K562 (cell line): ENCODE measurements around the gene RPS2. TPM values are rescaled to one million over a fixed set of nuclear protein-coding genes. Genes with fewer than 3 reads are reported as not detected.

Source experiments
- ARHGAP35 ChIP-seq: fragments of 450-650 bp; IDR thresholded peaks from 2 replicates; pipeline ENCODE4 v1.6.1; 2018; ENCODE audit not compliant: partially characterized antibody
- ATF3 ChIP-seq, 2 experiments: fragments of 450-650 bp in 1 of 2; sonication (generic) in 1 of 2; formaldehyde crosslinking in 1 of 2; IDR thresholded peaks in 1 of 2; conservative IDR thresholded peaks in 1 of 2; 2 replicates each; pipeline versions ENCODE4 v1.6.1 to v1.8.1; 2016 to 2023; ENCODE audit warnings: mild to moderate bottlenecking in 2 of 2, moderate library complexity in 2 of 2, inconsistent platforms in 1 of 2, missing genetic modification reagents in 1 of 2
- CHD1 ChIP-seq: fragments of 200-600 bp; sonication (generic); IDR thresholded peaks from one replicate; pipeline ENCODE4 v1.6.1; 2012; ENCODE audit warnings: mild to moderate bottlenecking, moderate library complexity, low read length, inconsistent platforms
- CLOCK ChIP-seq: fragments of 250-450 bp; sonication (Bioruptor Pico); IDR thresholded peaks from 2 replicates; pipeline ENCODE4 v1.4.0; 2020; ENCODE audit warnings: mild to moderate bottlenecking, moderate library complexity, borderline replicate concordance
- FOXK1 ChIP-seq: sonication (generic); formaldehyde crosslinking; IDR thresholded peaks from 2 replicates; pipeline ENCODE4 v1.8.0; 2022; ENCODE audit warnings: missing genetic modification reagents, mild to moderate bottlenecking, borderline replicate concordance
- GATA2 ChIP-seq: sonication (generic); formaldehyde crosslinking; IDR thresholded peaks from 2 replicates; pipeline ENCODE4 v1.4.0; 2020; ENCODE audit warnings: mild to moderate bottlenecking, missing genetic modification reagents
- GTF2E2 ChIP-seq: fragments of 200-800 bp; sonication (Bioruptor generic); IDR thresholded peaks from 2 replicates; pipeline ENCODE4 v1.6.1; 2016; ENCODE audit warnings: missing genetic modification characterization, missing compliant biosample characterization
- IRF1 ChIP-seq: sonication (generic); formaldehyde crosslinking; IDR thresholded peaks from 2 replicates; pipeline ENCODE4 v1.8.0; 2022; ENCODE audit warnings: missing genetic modification reagents, mild to moderate bottlenecking, borderline replicate concordance
- MEIS2 ChIP-seq: fragments of 450-650 bp; IDR thresholded peaks from 2 replicates; pipeline ENCODE4 v1.6.1; 2014; ENCODE audit warnings: mild to moderate bottlenecking; ENCODE audit not compliant: partially characterized antibody
- RAD51 ChIP-seq: fragments of 450-650 bp; IDR thresholded peaks from 2 replicates; pipeline ENCODE4 v1.7.1; 2016; ENCODE audit warnings: low read depth, mild to moderate bottlenecking, borderline replicate concordance
- TAL1 ChIP-seq: fragments of 450-650 bp; IDR thresholded peaks from 2 replicates; pipeline ENCODE4 v1.6.1; 2016; ENCODE audit warnings: mild to moderate bottlenecking
- ZKSCAN3 ChIP-seq: fragments of 250-450 bp; sonication (Bioruptor Pico); IDR thresholded peaks from 2 replicates; pipeline ENCODE4 v1.4.0; 2020
- ZNF778 ChIP-seq: fragments of 450-650 bp; formaldehyde crosslinking; IDR thresholded peaks from 2 replicates; pipeline ENCODE4 v1.4.0; 2020; ENCODE audit warnings: mild to moderate bottlenecking, moderate library complexity
- polyA plus RNA-seq, 8 experiments: library from polyadenylated mRNA; depleted of rRNA in 4 of 8; stranded (reverse) in 5 of 8; unstranded in 3 of 8; fragments of >200 nt; fragmentation: Nextera tagmentation in 2 of 8; fragmentation: Illumina TruSeq in 1 of 8; extraction: Ambion mirVana in 2 of 8; extraction: Trizol in 1 of 8; gene quantifications; 2 replicates each; pipeline versions ENCODE4 v1.2.1 to v1.2.3, GENCODE V29; 2011 to 2014; ENCODE audit warnings: inconsistent platforms in 1 of 8, missing spikeins in 1 of 8
- total RNA-seq, 7 experiments: library from RNA; depleted of rRNA in 6 of 7; stranded (reverse); fragments of >200 nt in 6 of 7; fragmentation: Illumina TruSeq in 2 of 7; extraction: Trizol in 2 of 7; gene quantifications; 2 replicates each; pipeline versions ENCODE4 v1.2.1 to v1.2.3, GENCODE V29; 2011 to 2021; ENCODE audit warnings: low replicate concordance in 1 of 7
- TF ChIP-seq, protein P1 (sequence below): sonication (generic); formaldehyde crosslinking; IDR thresholded peaks from 2 replicates; pipeline ENCODE4 v1.8.1; 2023; ENCODE audit warnings: mild to moderate bottlenecking, missing genetic modification reagents
- TF ChIP-seq, protein P2 (sequence below): IDR thresholded peaks from 2 replicates; pipeline ENCODE4 v1.6.1; 2016; ENCODE audit warnings: missing genetic modification characterization, missing compliant biosample characterization
- TF ChIP-seq, protein P3 (sequence below): sonication (generic); formaldehyde crosslinking; IDR thresholded peaks from 2 replicates; pipeline ENCODE4 v1.8.0; 2022; ENCODE audit warnings: mild to moderate bottlenecking, missing genetic modification reagents, borderline replicate concordance

Gene RPS2
- total and polyA plus RNA-seq, 9 of the 15 experiments (the other 6 are each of a cell fraction or from before 2014, with no cell fraction given): 834 to 4,794 (median 3,793) TPM

DNA sequence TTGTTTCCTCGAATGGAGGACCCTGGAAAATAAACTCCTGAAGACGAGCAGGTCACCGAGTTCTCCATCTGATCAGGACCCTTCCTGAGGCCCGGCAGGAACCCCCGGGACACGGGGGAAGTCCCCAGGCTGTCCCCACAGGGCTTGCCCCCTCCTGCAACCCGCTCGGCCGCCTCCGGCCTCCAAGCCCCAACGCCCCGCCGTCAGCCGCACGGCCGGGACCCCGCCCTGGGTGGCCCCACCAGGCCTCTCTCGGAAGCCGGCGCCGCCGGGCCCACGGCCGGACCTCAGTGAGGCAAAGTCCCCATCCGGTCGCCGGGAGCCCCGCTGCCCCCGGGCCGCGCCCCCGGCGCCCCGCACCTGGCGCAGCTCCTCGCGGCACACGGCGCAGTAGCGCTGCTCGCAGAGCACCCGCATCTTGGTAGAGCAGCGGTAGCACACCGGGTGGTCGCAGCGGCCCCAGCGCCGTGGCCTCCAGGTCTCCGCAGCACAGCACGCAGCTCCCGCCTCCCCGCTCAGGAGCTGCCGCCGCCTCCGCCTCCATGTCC is 44.6 kb upstream of the RPS2 start (continued):
- TF ChIP-seq CLOCK (CRISPR knock-in tag): no peak
- TF ChIP-seq GTF2E2 (tag): no peak
- TF ChIP-seq MEIS2: no peak
- TF ChIP-seq ZNF778 (CRISPR knock-in tag): no peak
- TF ChIP-seq, protein P1, sequence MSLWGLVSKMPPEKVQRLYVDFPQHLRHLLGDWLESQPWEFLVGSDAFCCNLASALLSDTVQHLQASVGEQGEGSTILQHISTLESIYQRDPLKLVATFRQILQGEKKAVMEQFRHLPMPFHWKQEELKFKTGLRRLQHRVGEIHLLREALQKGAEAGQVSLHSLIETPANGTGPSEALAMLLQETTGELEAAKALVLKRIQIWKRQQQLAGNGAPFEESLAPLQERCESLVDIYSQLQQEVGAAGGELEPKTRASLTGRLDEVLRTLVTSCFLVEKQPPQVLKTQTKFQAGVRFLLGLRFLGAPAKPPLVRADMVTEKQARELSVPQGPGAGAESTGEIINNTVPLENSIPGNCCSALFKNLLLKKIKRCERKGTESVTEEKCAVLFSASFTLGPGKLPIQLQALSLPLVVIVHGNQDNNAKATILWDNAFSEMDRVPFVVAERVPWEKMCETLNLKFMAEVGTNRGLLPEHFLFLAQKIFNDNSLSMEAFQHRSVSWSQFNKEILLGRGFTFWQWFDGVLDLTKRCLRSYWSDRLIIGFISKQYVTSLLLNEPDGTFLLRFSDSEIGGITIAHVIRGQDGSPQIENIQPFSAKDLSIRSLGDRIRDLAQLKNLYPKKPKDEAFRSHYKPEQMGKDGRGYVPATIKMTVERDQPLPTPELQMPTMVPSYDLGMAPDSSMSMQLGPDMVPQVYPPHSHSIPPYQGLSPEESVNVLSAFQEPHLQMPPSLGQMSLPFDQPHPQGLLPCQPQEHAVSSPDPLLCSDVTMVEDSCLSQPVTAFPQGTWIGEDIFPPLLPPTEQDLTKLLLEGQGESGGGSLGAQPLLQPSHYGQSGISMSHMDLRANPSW: no peak
- no peak for TF ChIP-seq ARHGAP35
- TF ChIP-seq TAL1: no peak
- TF ChIP-seq, protein P2, sequence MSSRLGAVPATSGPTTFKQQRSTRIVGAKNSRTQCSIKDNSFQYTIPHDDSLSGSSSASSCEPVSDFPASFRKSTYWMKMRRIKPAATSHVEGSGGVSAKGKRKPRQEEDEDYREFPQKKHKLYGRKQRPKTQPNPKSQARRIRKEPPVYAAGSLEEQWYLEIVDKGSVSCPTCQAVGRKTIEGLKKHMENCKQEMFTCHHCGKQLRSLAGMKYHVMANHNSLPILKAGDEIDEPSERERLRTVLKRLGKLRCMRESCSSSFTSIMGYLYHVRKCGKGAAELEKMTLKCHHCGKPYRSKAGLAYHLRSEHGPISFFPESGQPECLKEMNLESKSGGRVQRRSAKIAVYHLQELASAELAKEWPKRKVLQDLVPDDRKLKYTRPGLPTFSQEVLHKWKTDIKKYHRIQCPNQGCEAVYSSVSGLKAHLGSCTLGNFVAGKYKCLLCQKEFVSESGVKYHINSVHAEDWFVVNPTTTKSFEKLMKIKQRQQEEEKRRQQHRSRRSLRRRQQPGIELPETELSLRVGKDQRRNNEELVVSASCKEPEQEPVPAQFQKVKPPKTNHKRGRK (tag): no peak
- TF ChIP-seq IRF1 (CRISPR knock-in tag): 0 out of 2 replicates have a peak, but pooled peaks have one; percentile 57
- peak; percentile 62 for TF ChIP-seq CHD1
- TF ChIP-seq, protein P3, sequence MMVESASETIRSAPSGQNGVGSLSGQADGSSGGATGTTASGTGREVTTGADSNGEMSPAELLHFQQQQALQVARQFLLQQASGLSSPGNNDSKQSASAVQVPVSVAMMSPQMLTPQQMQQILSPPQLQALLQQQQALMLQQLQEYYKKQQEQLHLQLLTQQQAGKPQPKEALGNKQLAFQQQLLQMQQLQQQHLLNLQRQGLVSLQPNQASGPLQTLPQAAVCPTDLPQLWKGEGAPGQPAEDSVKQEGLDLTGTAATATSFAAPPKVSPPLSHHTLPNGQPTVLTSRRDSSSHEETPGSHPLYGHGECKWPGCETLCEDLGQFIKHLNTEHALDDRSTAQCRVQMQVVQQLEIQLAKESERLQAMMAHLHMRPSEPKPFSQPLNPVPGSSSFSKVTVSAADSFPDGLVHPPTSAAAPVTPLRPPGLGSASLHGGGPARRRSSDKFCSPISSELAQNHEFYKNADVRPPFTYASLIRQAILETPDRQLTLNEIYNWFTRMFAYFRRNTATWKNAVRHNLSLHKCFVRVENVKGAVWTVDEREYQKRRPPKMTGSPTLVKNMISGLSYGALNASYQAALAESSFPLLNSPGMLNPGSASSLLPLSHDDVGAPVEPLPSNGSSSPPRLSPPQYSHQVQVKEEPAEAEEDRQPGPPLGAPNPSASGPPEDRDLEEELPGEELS: no peak
- no peak for TF ChIP-seq FOXK1 (CRISPR knock-in tag)
- no peak for TF ChIP-seq RAD51
- no peak for TF ChIP-seq GATA2 (CRISPR knock-in tag)
- no peak for TF ChIP-seq ATF3 (IDR thresholded peaks at IDR 0.05)
- no peak for TF ChIP-seq ATF3 (CRISPR knock-in tag; conservative IDR thresholded peaks at IDR 0.05)
- TF ChIP-seq ZKSCAN3: no peak
